ENCODE data around the gene DEPDC1B.
"Not testable (repeated sequence)": the region's sequence is repeated elsewhere in the genome, so short reads cannot be mapped to it uniquely, and the experiment has no call there.

DEPDC1B gene

GRCh38 chr5:60712950-60713349 is 13.0 kb upstream of the DEPDC1B start:
- H3K4me1 Mint-ChIP-seq = no peaks in the 10 kb centered on the region

GRCh38 chr5:60711892-60712291 is 11.9 kb upstream of the DEPDC1B start:
- H3K27ac Mint-ChIP-seq; H3K36me3 Mint-ChIP-seq (ENCODE audit: low read depth); H3K4me3 Mint-ChIP-seq; DNase-seq; ATAC-seq; H3K4me1 Mint-ChIP-seq: not testable (repeated sequence)
- H3K27me3 Mint-ChIP-seq = peaks cover 21% of the 10 kb centered on the region
- peaks cover 15% of the 10 kb centered on the region for H3K9me3 Mint-ChIP-seq

More at GRCh38 chr5:60712950-60713349, 13.0 kb upstream of the DEPDC1B start:
- peaks cover 26% of the 10 kb centered on the region for H3K27me3 Mint-ChIP-seq
- no peak overlapping the region for H3K27ac Mint-ChIP-seq
- no peak overlapping the region for H3K4me3 Mint-ChIP-seq
- no peak for ATAC-seq
- no peak for DNase-seq
- peaks cover 20% of the 10 kb centered on the region for H3K9me3 Mint-ChIP-seq
- peaks cover 1% of the 10 kb centered on the region for H3K36me3 Mint-ChIP-seq (ENCODE audit: low read depth)

- Mint-ChIP-seq H3K9me3 (peaks cover 15% of the 10 kb centered on the region), H3K4me1 (no peaks in the 10 kb centered on the region), H3K27me3 (peaks cover 15% of the 10 kb centered on the region), H3K4me3 (no peak overlapping the region), H3K36me3 (ENCODE audit: low read depth) (peaks cover 1% of the 10 kb centered on the region), H3K27ac (no peak overlapping the region)
- DNase-seq (no peak), ATAC-seq (no peak)
Measured at GRCh38 chr5:60710362-60710761, 10.4 kb upstream of the DEPDC1B start.

GRCh38 chr5:60705144-60705543 is 5.2 kb upstream of the DEPDC1B start:
- Mint-ChIP-seq H3K4me3 (no peak overlapping the region), H3K36me3 (ENCODE audit: low read depth) (no peaks in the 10 kb centered on the region), H3K27me3 (peaks cover 8% of the 10 kb centered on the region)

GRCh38 chr5:60703944-60704343 is 4.0 kb upstream of the DEPDC1B start:
- Mint-ChIP-seq H3K4me3 (no peak overlapping the region), H3K4me1 (peaks cover 12% of the 10 kb centered on the region), H3K9me3 (no peaks in the 10 kb centered on the region), H3K27ac (no peak overlapping the region), H3K27me3 (peaks cover 8% of the 10 kb centered on the region), H3K36me3 (ENCODE audit: low read depth) (no peaks in the 10 kb centered on the region)
- DNase-seq (no peak), ATAC-seq (no peak)

More at GRCh38 chr5:60705144-60705543, 5.2 kb upstream of the DEPDC1B start:
- H3K4me1 Mint-ChIP-seq = peaks cover 10% of the 10 kb centered on the region
- DNase-seq = no peak
- ATAC-seq = no peak
- H3K27ac Mint-ChIP-seq = no peak overlapping the region
- H3K9me3 Mint-ChIP-seq = no peaks in the 10 kb centered on the region

- no peak for DNase-seq
- H3K27ac Mint-ChIP-seq = no peak overlapping the region
- no peaks in the 10 kb centered on the region for H3K36me3 Mint-ChIP-seq (ENCODE audit: low read depth)
- H3K4me1 Mint-ChIP-seq = peaks cover 20% of the 10 kb centered on the region
- no peak overlapping the region for H3K4me3 Mint-ChIP-seq
- peaks cover 8% of the 10 kb centered on the region for H3K27me3 Mint-ChIP-seq
- ATAC-seq = no peak
- H3K9me3 Mint-ChIP-seq = no peaks in the 10 kb centered on the region
Measured at GRCh38 chr5:60701321-60701968, 1.5 kb upstream of the DEPDC1B start.

GRCh38 chr5:60700416-60700757 is 421 bp upstream of the DEPDC1B start:
- peaks cover 20% of the 10 kb centered on the region for H3K4me1 Mint-ChIP-seq
- H3K36me3 Mint-ChIP-seq (ENCODE audit: low read depth) = no peaks in the 10 kb centered on the region
- H3K9me3 Mint-ChIP-seq = no peaks in the 10 kb centered on the region
- DNase-seq (no peak), ATAC-seq (no peak)
- H3K4me3 Mint-ChIP-seq = peak overlapping the region; percentile 86
- peak overlapping the region; percentile 85 for H3K27ac Mint-ChIP-seq
- H3K27me3 Mint-ChIP-seq = peaks cover 8% of the 10 kb centered on the region

GRCh38 chr5:60699288-60699608 is 718 bp downstream of the DEPDC1B start:
- H3K36me3 Mint-ChIP-seq (ENCODE audit: low read depth) = no peaks in the 10 kb centered on the region
- peaks cover 8% of the 10 kb centered on the region for H3K27me3 Mint-ChIP-seq
- H3K4me3 Mint-ChIP-seq = peak overlapping the region; percentile 86
- no peak for ATAC-seq
- peaks cover 20% of the 10 kb centered on the region for H3K4me1 Mint-ChIP-seq
- peak overlapping the region; percentile 85 for H3K27ac Mint-ChIP-seq
- no peak for DNase-seq
- no peaks in the 10 kb centered on the region for H3K9me3 Mint-ChIP-seq

GRCh38 chr5:60698336-60698735 is 1.6 kb downstream of the DEPDC1B start:
- peaks cover 20% of the 10 kb centered on the region for H3K4me1 Mint-ChIP-seq
- ATAC-seq = no peak
- peaks cover 8% of the 10 kb centered on the region for H3K27me3 Mint-ChIP-seq
- DNase-seq = no peak
- H3K9me3 Mint-ChIP-seq = no peaks in the 10 kb centered on the region
- no peaks in the 10 kb centered on the region for H3K36me3 Mint-ChIP-seq (ENCODE audit: low read depth)
- no peak overlapping the region for H3K27ac Mint-ChIP-seq
- peak overlapping the region; percentile 25 for H3K4me3 Mint-ChIP-seq

GRCh38 chr5:60690326-60690725 is 9.6 kb downstream of the DEPDC1B start:
- Mint-ChIP-seq H3K36me3 (ENCODE audit: low read depth) (peaks cover 7% of the 10 kb centered on the region), H3K9me3 (no peaks in the 10 kb centered on the region), H3K4me1 (no peaks in the 10 kb centered on the region), H3K27me3 (no peaks in the 10 kb centered on the region), H3K27ac (no peak overlapping the region), H3K4me3 (no peak overlapping the region)
- DNase-seq = no peak
- no peak for ATAC-seq

- no peaks in the 10 kb centered on the region for H3K4me1 Mint-ChIP-seq
- no peak for ATAC-seq
- no peak overlapping the region for H3K4me3 Mint-ChIP-seq
- peaks cover 11% of the 10 kb centered on the region for H3K36me3 Mint-ChIP-seq (ENCODE audit: low read depth)
- no peaks in the 10 kb centered on the region for H3K27me3 Mint-ChIP-seq
- H3K27ac Mint-ChIP-seq = no peak overlapping the region
- H3K9me3 Mint-ChIP-seq = no peaks in the 10 kb centered on the region
- DNase-seq = no peak
Measured at GRCh38 chr5:60688980-60689379, 11.0 kb downstream of the DEPDC1B start.

- Mint-ChIP-seq H3K27ac (no peak overlapping the region), H3K4me3 (no peak overlapping the region)
Measured at GRCh38 chr5:60687927-60688720, 11.8 kb downstream of the DEPDC1B start.

GRCh38 chr5:60686157-60686556 is 13.8 kb downstream of the DEPDC1B start:
- Mint-ChIP-seq H3K36me3 (ENCODE audit: low read depth) (peaks cover 12% of the 10 kb centered on the region), H3K4me1 (no peaks in the 10 kb centered on the region), H3K27me3 (no peaks in the 10 kb centered on the region), H3K27ac (no peak overlapping the region), H3K4me3 (no peak overlapping the region), H3K9me3 (no peaks in the 10 kb centered on the region)
- DNase-seq (no peak), ATAC-seq (no peak)

More at GRCh38 chr5:60687927-60688720, 11.8 kb downstream of the DEPDC1B start:
- Mint-ChIP-seq H3K9me3 (no peaks in the 10 kb centered on the region), H3K36me3 (ENCODE audit: low read depth) (peaks cover 11% of the 10 kb centered on the region), H3K4me1 (no peaks in the 10 kb centered on the region), H3K27me3 (no peaks in the 10 kb centered on the region)
- ATAC-seq = peak; percentile 89
- DNase-seq = no peak

GRCh38 chr5:60685700-60686099 is 14.3 kb downstream of the DEPDC1B start:
- ATAC-seq (no peak), DNase-seq (no peak)
- Mint-ChIP-seq H3K4me1 (no peaks in the 10 kb centered on the region), H3K9me3 (no peaks in the 10 kb centered on the region), H3K27ac (no peak overlapping the region), H3K4me3 (no peak overlapping the region), H3K27me3 (no peaks in the 10 kb centered on the region), H3K36me3 (ENCODE audit: low read depth) (peaks cover 12% of the 10 kb centered on the region)

GRCh38 chr5:60685028-60685427 is 14.9 kb downstream of the DEPDC1B start:
- Mint-ChIP-seq H3K4me1 (no peaks in the 10 kb centered on the region), H3K27me3 (no peaks in the 10 kb centered on the region), H3K9me3 (no peaks in the 10 kb centered on the region), H3K36me3 (ENCODE audit: low read depth) (peaks cover 12% of the 10 kb centered on the region), H3K27ac (no peak overlapping the region), H3K4me3 (no peak overlapping the region)
- DNase-seq = no peak
- ATAC-seq = no peak

All from activated naive CD8-positive, alpha-beta T cell treated with anti-CD3 and anti-CD28 coated beads, Interleukin-2, amount 50 U/mL, for 24 hours (primary cell).